ELF-1 (cell line): Measurements from ENCODE around the gene CLCN1.

Experiments used
- DNase-seq: peaks from one replicate; pipeline ENCODE4 v3.0.0-alpha.2; 2016; ENCODE audit warnings: low read depth, low spot score

Gene CLCN1

DNA sequence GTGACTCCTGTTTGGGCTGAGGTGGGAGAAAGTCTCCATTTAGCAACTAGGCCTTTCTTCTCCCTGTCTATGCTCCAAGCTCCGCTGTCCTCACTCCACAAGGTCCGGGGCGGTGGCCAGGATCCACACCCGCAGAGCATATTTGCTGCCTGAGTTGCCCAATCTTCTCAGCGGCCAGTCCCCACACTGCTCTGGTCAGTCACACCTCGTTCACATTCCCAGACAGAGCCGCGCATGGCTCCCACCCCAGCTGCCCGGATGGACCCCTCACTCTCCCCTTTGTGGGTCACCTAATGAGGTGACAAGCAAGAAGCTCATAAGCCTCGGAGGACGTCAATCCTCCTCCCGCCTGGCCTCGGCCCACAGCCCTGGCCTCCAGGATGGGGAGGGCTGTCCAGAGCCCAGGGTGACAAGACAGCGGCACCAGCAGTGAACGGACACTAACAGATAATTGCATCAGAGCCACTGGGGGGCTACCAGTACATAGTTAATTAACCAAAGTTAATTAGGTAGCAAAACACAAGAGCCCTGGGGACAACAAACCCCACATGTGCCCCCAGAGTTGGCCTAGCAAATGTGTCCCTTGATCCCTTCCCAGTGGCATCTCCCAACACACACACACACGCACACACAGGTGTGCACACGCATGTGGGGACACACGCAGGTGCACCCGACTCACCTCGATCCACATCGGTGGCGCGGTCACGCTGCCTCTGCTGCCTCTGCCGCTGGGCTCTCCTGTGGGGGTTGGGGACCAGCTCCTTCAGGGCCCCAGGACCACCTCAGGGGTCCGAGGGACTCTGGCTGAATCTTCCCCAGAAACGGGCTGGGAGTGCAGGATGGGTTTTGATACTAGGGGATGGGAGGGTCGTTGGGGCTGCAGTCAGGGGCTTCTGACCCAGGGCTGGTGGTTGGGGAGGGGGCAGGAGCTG, 81.0 kb downstream of the CLCN1 start:
- no peak for DNase-seq

DNA sequence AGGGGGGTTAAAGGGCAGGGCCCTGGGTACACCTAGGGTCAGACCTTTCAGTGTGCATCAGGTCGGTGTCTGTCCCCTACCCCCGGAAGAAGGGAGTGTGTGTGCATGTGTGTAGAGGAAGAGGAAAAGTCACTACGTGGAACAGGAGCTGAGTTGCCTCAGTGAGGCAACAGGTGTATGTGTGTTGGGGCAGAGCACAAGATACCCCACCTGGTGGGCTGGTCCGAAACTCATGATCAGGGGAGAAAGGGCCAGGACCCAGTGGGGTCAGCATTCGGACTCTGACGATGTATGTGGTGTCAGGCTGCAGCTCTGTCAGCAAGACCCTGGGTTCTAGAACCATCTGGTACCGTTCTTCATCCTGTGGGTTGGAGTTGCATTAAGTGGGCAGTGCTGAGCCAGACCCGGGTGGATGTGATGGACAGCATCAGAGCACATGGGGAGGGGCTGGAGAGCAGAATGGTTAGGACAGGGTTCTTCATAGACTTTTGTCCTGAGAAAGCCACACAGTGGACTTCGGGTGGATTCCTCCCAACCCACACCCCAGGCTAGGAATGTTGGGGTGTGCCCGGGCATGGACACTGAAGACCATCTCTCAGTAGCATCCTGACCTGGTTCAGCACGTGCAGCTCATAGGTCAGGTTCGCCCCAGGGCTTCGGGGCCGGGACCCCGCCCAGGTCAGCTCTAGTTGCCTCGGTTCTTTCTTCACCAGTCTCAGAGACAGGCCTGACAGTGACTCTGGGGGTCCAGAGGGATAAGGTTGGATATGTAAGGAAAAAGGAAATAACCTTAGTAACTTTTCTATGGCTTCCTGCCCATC, 82.0 kb downstream of the CLCN1 start:
- DNase-seq = no peak

- no peak for DNase-seq
Observed at GRCh38 chr7:143398616-143399015, 82.7 kb downstream of the CLCN1 start.

- DNase-seq = no peak
Observed at GRCh38 chr7:143399151-143399550, 83.2 kb downstream of the CLCN1 start.

DNA sequence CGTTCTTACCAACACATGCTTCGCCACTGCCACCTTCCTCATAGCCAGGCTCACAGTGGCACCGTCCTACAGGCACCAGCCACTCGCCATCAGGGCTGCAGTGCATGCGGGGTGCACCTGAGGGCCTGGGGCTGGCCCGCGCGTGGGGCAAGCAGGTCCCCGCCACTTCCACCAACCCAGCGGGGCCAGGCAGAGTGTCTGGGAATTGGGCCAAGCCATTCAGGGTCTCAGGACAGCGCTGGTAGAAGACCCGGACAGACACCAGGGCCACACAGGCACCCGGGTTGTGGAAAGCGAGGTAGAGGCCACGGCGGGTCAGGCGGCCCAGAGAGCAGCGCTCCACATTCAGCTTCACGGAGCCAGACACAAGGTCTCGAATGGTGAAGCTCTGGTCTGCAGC, 83.7 kb downstream of the CLCN1 start:
- DNase-seq = no peak

- no peak for DNase-seq
Observed at GRCh38 chr7:143401265-143401664, 85.4 kb downstream of the CLCN1 start.
